GM04504 (cell line): ENCODE data around the gene KRTAP9-8.
"Not testable (repeated sequence)": the region's sequence is repeated elsewhere in the genome, so short reads cannot be mapped to it uniquely, and the experiment has no call there.

Experiments
- DNase-seq: peaks from one replicate; pipeline ENCODE4 v3.0.0-alpha.2; 2012; ENCODE audit warnings: low read depth

Gene KRTAP9-8

DNA sequence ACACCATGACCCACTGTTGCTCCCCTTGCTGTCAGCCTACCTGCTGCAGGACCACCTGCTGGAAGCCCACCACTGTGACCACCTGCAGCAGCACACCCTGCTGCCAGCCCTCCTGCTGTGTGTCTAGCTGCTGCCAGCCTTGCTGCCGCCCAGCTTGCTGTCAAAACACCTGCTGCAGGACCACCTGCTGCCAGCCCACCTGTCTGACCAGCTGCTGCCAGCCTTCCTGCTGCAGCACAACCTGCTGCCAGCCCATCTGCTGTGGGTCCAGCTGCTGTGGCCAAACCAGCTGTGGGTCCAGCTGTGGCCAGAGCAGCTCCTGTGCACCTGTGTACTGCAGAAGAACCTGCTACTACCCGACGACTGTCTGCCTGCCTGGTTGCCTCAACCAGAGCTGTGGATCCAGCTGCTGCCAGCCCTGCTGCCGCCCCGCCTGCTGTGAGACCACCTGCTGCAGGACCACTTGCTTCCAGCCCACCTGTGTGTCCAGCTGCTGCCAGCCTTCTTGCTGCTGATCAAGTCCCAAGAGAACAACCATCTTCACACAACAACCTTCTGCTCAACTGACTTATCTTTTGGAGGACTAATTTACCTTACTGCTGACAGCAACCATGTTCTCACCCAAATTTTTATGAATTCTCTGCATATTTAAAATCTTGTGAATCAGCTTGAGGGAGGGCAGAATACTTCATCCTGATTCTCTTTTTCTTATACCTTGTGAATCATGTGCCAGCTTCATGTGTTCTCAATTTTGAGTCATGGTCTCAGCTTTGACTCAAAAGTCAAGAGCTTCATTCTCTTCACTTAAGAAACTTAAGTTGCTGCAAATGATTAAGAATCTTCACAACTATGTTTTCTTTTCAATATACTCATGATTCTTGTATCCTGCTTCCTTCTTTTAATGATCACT, 17.8 kb downstream of the KRTAP9-8 start, which contains the start of gene KRTAP9-9:
Gene KRTAP9-9, plus strand, starts transcription at position 4 of the 910 bp plus-strand sequence.
- DNase-seq: not testable (repeated sequence)

DNA sequence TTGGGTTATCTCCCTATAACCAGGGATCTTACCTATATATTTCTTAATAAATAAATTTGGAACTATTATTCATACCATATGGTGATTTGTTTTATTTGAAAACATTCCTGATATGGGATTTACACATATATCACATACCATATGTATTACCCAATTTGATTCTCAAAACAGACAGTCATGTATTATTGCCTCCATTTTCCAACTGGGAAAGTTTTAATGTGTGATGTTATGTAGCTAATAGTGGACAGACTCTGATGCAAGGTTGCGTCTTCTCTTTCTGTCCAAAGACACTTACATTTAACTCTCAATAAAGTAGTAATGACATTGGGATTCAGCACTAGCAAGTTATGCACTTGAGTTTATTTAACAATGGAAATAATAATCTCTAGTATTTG, 18.5 kb downstream of the KRTAP9-8 start:
- no peak for DNase-seq

- no peak for DNase-seq
Measured at GRCh38 chr17:41258406-41258805, 20.6 kb downstream of the KRTAP9-8 start.

DNA sequence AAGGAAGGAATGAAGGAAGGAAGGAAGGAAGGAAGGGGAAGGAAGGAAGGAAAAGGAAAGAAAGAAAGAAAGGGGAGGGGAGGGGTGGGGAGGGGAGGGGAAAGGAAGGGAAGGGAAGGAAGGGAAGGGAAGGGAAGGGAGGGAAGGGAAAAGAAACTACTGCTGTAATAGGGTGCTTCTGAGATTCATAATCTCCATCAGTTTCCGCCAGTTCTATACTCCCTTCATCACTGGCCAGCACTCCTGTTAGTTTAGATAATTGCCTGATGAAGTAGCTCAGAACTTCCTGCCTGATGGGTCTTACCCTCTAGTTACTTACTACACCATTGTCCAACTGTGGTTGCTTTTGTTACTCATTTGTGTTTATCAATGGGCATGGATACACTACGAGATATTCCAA, 25.4 kb downstream of the KRTAP9-8 start:
- no peak for DNase-seq

DNA sequence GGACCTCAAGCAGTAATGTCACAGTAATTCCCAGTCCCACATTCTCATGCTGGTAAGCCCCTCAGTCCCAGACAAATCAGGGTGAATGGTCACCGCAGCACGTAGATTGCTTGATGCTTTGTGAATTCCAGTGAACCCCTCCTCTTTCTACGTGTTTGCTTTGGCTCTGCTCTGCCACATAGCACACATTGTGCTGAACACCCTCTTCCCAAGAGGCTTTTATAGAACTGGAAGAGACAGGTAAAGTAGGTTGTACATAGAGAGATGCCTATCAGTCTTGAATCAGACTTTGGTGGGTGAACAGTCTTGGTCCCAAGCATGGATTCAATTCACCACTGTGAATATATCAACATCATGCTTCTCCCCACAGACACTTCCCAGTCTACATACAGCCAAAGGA, 26.8 kb downstream of the KRTAP9-8 start:
- DNase-seq: no peak

DNA sequence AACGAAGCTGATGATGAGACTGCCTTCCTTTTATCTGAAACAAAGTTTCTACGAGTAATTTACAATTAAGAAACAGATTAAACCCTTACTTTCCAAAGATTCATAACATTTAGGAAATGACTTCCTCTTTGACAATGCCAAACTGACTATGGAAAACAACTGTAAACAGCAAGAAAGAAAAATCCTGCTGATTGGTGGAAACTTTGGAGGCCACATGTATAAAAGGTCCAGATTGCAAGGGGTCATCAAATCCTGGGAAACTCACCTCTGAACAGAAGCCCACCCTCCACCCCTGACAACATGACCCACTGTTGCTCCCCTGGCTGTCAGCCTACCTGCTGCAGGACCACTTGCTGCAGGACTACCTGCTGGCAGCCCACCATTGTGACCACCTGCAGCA, 27.3 kb downstream of the KRTAP9-8 start, which contains the start of gene KRTAP9-6:
Gene KRTAP9-6, plus strand, starts transcription at position 301 of the 400 bp plus-strand sequence. Its CDS starts 0 bp downstream, at position 301.
- DNase-seq: no peak

DNA sequence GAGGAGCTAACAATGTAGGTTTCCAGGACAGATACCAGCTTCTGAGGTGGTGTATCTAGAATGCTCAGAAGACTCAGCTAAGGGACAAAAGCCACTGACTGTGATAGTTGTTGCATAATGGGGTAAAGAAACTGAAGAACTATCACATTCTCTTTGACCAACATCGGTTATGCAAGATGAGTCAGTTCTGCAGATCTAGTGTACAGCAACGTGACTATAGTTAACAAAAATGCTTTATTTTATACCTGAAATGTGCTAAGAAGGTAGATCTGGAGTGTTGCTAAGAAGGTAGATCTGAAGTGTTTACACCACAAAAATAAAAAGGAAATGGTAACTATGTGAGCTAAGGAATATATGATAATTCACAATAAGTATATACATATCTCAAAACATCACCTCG, 29.9 kb downstream of the KRTAP9-8 start:
- no peak for DNase-seq

GRCh38 chr17:41271323-41271722, 33.5 kb downstream of the KRTAP9-8 start:
- DNase-seq: not testable (repeated sequence)

DNA sequence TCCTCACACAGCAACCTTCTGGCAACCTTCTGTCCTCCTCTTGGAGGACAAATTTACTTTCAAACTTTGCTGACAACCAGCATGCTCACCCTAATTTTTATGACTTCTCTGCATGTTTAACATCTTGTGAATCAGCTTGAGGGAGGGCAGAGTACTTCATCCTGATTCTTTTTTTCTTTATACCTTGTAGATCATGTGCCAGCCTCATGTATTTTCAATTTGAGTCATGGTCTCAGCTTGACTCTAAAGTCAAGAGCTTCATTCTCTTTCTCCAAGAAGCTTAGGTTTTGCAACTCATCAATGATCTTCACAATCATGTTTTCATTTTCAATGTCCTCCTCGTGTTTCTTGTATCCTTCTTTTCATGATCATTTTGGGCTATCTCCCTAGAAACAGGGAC, 34.1 kb downstream of the KRTAP9-8 start:
- no peak for DNase-seq

GRCh38 chr17:41275648-41276190, 37.9 kb downstream of the KRTAP9-8 start, which contains the start of gene KRTAP9-7:
TSS of gene KRTAP9-7 (plus strand) at chr17:41275698. CDS start at chr17:41275698, 0 bp downstream.
- DNase-seq: not testable (repeated sequence)

- no peak for DNase-seq
Measured at GRCh38 chr17:41278176-41278955, 40.6 kb downstream of the KRTAP9-8 start.

- peak; percentile 42 for DNase-seq
Measured at GRCh38 chr17:41284043-41284442, 46.2 kb downstream of the KRTAP9-8 start.

DNA sequence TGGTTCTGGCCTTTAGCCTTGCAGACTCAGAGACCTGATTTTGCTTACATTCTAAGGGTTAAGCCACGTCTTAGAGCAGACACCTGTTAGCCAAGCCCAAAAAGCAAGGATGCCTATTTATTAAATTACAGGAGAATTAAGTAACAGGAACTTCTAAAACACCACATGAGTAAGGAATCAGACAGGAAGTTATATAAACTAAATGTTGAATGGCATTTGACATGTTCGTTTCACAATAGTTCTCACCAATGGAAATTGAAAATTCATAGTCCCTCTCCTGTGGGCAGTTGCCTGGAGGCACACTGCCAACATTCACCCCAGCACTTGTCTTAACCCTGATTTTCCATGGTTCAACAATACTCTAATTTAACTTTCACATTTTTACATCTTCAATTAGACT, 46.7 kb downstream of the KRTAP9-8 start:
- DNase-seq: no peak

DNA sequence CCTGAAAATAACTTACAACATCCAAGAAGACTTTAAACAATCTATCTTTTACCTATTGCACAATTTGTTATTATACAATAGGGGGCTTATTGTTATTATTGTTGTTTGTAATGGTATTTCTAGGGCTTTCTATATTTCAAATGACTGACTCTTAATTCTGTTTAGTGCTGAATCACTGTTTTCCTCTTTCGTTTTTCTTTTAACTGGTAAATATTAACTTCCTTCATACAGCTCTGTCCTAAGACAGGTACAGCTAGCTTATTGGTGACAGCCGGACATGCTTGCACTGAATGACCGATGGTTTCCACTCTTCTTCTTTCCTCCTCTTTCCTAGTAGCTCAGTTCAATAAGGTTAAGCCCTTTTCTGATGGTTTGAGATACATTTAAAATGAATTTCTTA, 49.3 kb downstream of the KRTAP9-8 start:
- DNase-seq: no peak
